GM12892 (cell line): ENCODE measurements around the gene ULK4.

Source experiments
- POLR2A ChIP-seq: IDR thresholded peaks from 2 replicates; pipeline ENCODE4 v1.6.1; 2011; ENCODE audit warnings: low read depth, low read length, control low read depth
- POLR2AphosphoS5 ChIP-seq: IDR thresholded peaks from 2 replicates; pipeline ENCODE4 v1.6.1; 2011; ENCODE audit warnings: low read depth, low read length, control low read depth
- TAF1 ChIP-seq: IDR thresholded peaks from 2 replicates; pipeline ENCODE4 v1.6.1; 2011; ENCODE audit warnings: low read depth, mild to moderate bottlenecking, control low read depth, low read length, borderline replicate concordance

GRCh38 chr3:41833628-41834027, 128.3 kb downstream of the ULK4 start:
- no peak for TF ChIP-seq POLR2A
- TF ChIP-seq POLR2AphosphoS5 = no peak
- no peak for TF ChIP-seq TAF1
